K562 (cell line): ENCODE data around the gene SHH. TPM values are rescaled to one million over a fixed set of nuclear protein-coding genes. Genes with fewer than 3 reads are reported as not detected.

Source experiments
- ATAC-seq: fragments of 200-7000 bp; cut with Tn5 transposase; 3 replicates; pipeline ENCODE4 v1.9.1; 2020; ENCODE audit warnings: moderate library complexity
- BruUV-seq: library from RNA; stranded (reverse); fragments of 400-500 nt; replicated peaks from 2 replicates; lab custom pipeline; 2021; lab: Mats Ljungman, UMichigan
- CTCF ChIA-PET: fragments of 300-600 bp; formaldehyde crosslinking; extraction: SDS; loops from one replicate; lab custom pipeline; 2021; ENCODE audit warnings: low intra/inter-chr PET ratio; lab: Yijun Ruan, JAX
- POLR2A ChIA-PET: fragments of 300-600, 350-650 bp; sonication (Branson Sonifier 250); formaldehyde crosslinking; extraction: SDS; loops from one replicate; lab custom pipeline; 2021; ENCODE audit warnings: antibody characterized with exemption, inconsistent platforms; lab: Yijun Ruan, JAX
- DNase-seq, 4 experiments: peaks; one replicate each; pipeline versions ENCODE4 v3.0.0 to v3.0.0-alpha.2; 2011 to 2018; ENCODE audit warnings: low spot score in 3 of 4, mixed read lengths in 3 of 4; ENCODE audit errors: extremely low read depth in 1 of 4
- FAIRE-seq: peaks from 2 replicates; lab custom pipeline; 2011; peaks lifted over from hg19 to GRCh38; lab: Jason Lieb, UNC
- H2AFZ ChIP-seq: 2 replicates; pipeline ENCODE4 v1.6.0; 2011; ENCODE audit warnings: low read depth, low read length, control low read depth, inconsistent platforms
- H3K27ac ChIP-seq: fragments of 200-600 bp; 3 replicates; pipeline ENCODE4 v1.8.0; 2011; ENCODE audit warnings: low read depth, mild to moderate bottlenecking, control low read depth, inconsistent platforms, low read length, moderate library complexity, mixed read lengths; ENCODE audit errors: extremely low read depth
- H3K27me3 ChIP-seq, 2 experiments: fragments of 300-600 bp in 1 of 2; 2 replicates in 1 of 2; 3 replicates in 1 of 2; pipeline versions ENCODE4 v1.6.0 to v1.8.0; 2011; ENCODE audit warnings: inconsistent platforms in 2 of 2, low read length in 2 of 2, mild to moderate bottlenecking in 1 of 2, mixed read lengths in 1 of 2, moderate library complexity in 1 of 2; ENCODE audit not compliant: control insufficient read depth in 2 of 2, insufficient read depth in 2 of 2
- H3K36me3 ChIP-seq: fragments of 300-600 bp; 3 replicates; pipeline ENCODE4 v1.8.0; 2011; ENCODE audit warnings: mild to moderate bottlenecking, low read length, inconsistent platforms; ENCODE audit not compliant: control insufficient read depth, insufficient read depth
- H3K4me1 ChIP-seq, 2 experiments: fragments of 200-600 bp in 1 of 2; replicated peaks in 1 of 2; 2 replicates in 1 of 2; 3 replicates in 1 of 2; pipeline versions ENCODE4 v1.5.1 to v1.8.0; 2011; ENCODE audit warnings: inconsistent platforms in 2 of 2, low read length in 2 of 2, mild to moderate bottlenecking in 1 of 2, mixed read lengths in 1 of 2, moderate library complexity in 1 of 2; ENCODE audit not compliant: control insufficient read depth in 2 of 2, insufficient read depth in 2 of 2
- H3K4me2 ChIP-seq: 2 replicates; pipeline ENCODE4 v1.6.1; 2011; ENCODE audit warnings: low read length, control low read depth, inconsistent platforms, mixed read lengths; ENCODE audit not compliant: insufficient read depth
- H3K4me3 ChIP-seq: fragments of 200-600 bp; sonication (generic), shearing (Covaris generic); 2 replicates; pipeline ENCODE4 v1.5.1; 2016; ENCODE audit warnings: control low read depth, inconsistent platforms
- H3K79me2 ChIP-seq: fragments of 200-600 bp; 3 replicates; pipeline ENCODE4 v1.8.0; 2011; ENCODE audit warnings: low read length, inconsistent platforms; ENCODE audit not compliant: control insufficient read depth, insufficient read depth
- H3K9ac ChIP-seq, 2 experiments: 2 replicates each; pipeline versions ENCODE4 v1.6.0 to v1.6.1; 2011; ENCODE audit warnings: low read depth in 2 of 2, low read length in 2 of 2, control low read depth in 1 of 2, inconsistent platforms in 1 of 2, mild to moderate bottlenecking in 1 of 2, mixed read lengths in 1 of 2; ENCODE audit not compliant: insufficient read depth in 1 of 2
- H3K9me1 ChIP-seq: one replicate; pipeline ENCODE4 v1.6.0; 2011; ENCODE audit warnings: inconsistent platforms, mild to moderate bottlenecking, low read length, moderate library complexity; ENCODE audit not compliant: control insufficient read depth, insufficient read depth
- H3K9me3 ChIP-seq: replicated peaks from 2 replicates; pipeline ENCODE4 v1.5.1; 2011; ENCODE audit warnings: low read depth, low read length, inconsistent platforms; ENCODE audit not compliant: control insufficient read depth, insufficient read depth
- H4K20me1 ChIP-seq: replicated peaks from 2 replicates; pipeline ENCODE4 v1.6.1; 2011; ENCODE audit warnings: low read length, inconsistent platforms, mixed read lengths; ENCODE audit not compliant: control insufficient read depth, insufficient read depth
- CBX2 ChIP-seq: fragments of 200-600 bp; sonication (generic); IDR thresholded peaks from one replicate; pipeline ENCODE4 v1.6.1; 2012; ENCODE audit warnings: mild to moderate bottlenecking, low read length, inconsistent platforms; ENCODE audit not compliant: insufficient read depth, poor library complexity, severe bottlenecking
- CEBPG ChIP-seq, 3 experiments: fragments of 200-800 bp in 1 of 3; sonication (Bioruptor generic) in 1 of 3; sonication (generic) in 1 of 3; formaldehyde crosslinking in 1 of 3; IDR thresholded peaks in 2 of 3; conservative IDR thresholded peaks in 1 of 3; 2 replicates each; pipeline versions ENCODE4 v1.6.1 to v1.8.0; 2016 to 2022; ENCODE audit warnings: missing compliant biosample characterization in 2 of 3, missing genetic modification characterization in 2 of 3, mild to moderate bottlenecking in 1 of 3, missing genetic modification reagents in 1 of 3
- FOXA3 ChIP-seq, 2 experiments: fragments of 450-650 bp in 1 of 2; sonication (generic) in 1 of 2; formaldehyde crosslinking; IDR thresholded peaks in 1 of 2; conservative IDR thresholded peaks in 1 of 2; 2 replicates each; pipeline versions ENCODE4 v1.4.0 to v1.8.0; 2020 to 2022; ENCODE audit warnings: mild to moderate bottlenecking in 2 of 2, missing genetic modification reagents in 1 of 2
- FOXK2 ChIP-seq, 2 experiments: fragments of 450-650 bp; IDR thresholded peaks in 1 of 2; conservative IDR thresholded peaks in 1 of 2; 2 replicates each; pipeline ENCODE4 v1.6.1; 2016; ENCODE audit warnings: low read depth in 2 of 2, mild to moderate bottlenecking in 1 of 2
- GABPB2 ChIP-seq: fragments of 250-450 bp; sonication (Bioruptor Pico); conservative IDR thresholded peaks from 2 replicates; pipeline ENCODE4 v1.5.1; 2021; ENCODE audit warnings: mild to moderate bottlenecking
- HDAC2 ChIP-seq: fragments of 450-650 bp; IDR thresholded peaks from 2 replicates; pipeline ENCODE4 v1.6.1; 2016; ENCODE audit warnings: mild to moderate bottlenecking
- ILK ChIP-seq: fragments of 450-650 bp; IDR thresholded peaks from 2 replicates; pipeline ENCODE4 v1.6.1; 2016; ENCODE audit warnings: missing genetic modification characterization, low read depth, mild to moderate bottlenecking, missing compliant biosample characterization, moderate library complexity, borderline replicate concordance
- LEF1 ChIP-seq: fragments of 450-650 bp; IDR thresholded peaks from 2 replicates; pipeline ENCODE4 v1.6.1; 2016; ENCODE audit warnings: mild to moderate bottlenecking
- MTF1 ChIP-seq: fragments of 250-450 bp; sonication (Bioruptor Pico); IDR thresholded peaks from 2 replicates; pipeline ENCODE4 v1.9.0; 2021; ENCODE audit warnings: moderate library complexity, mild to moderate bottlenecking, inconsistent platforms, borderline replicate concordance
- NRF1 ChIP-seq, 2 experiments: fragments of 450-650 bp; IDR thresholded peaks in 1 of 2; conservative IDR thresholded peaks in 1 of 2; 2 replicates each; pipeline ENCODE4 v1.6.1; 2014; ENCODE audit warnings: mild to moderate bottlenecking in 2 of 2
- POLR2G ChIP-seq: fragments of 200-400 bp; formaldehyde crosslinking; IDR thresholded peaks from 2 replicates; pipeline ENCODE4 v1.6.1; 2017; ENCODE audit warnings: low read depth, mild to moderate bottlenecking, antibody characterized with exemption, low read length, moderate library complexity
- POLR3A ChIP-seq: IDR thresholded peaks from 2 replicates; pipeline ENCODE4 v1.6.1; 2011; ENCODE audit warnings: borderline replicate concordance, mild to moderate bottlenecking, moderate library complexity; ENCODE audit not compliant: insufficient read length, insufficient read depth; ENCODE audit errors: extremely low read depth
- PTBP1 ChIP-seq: fragments of 200-400 bp; formaldehyde crosslinking; IDR thresholded peaks from 2 replicates; pipeline ENCODE4 v1.6.1; 2017; ENCODE audit warnings: low read depth, low read length
- SAFB ChIP-seq: fragments of 200-400 bp; formaldehyde crosslinking; IDR thresholded peaks from 2 replicates; pipeline ENCODE4 v1.6.1; 2017; ENCODE audit warnings: low read depth, low read length, borderline replicate concordance
- SREBF1 ChIP-seq: fragments of 150-350 bp; IDR thresholded peaks from 2 replicates; pipeline ENCODE4 v1.6.1; 2014; ENCODE audit warnings: antibody characterized with exemption, low read depth, low read length, borderline replicate concordance
- SRF ChIP-seq, 2 experiments: fragments of 250-450, 450-650 bp in 1 of 2; sonication (Bioruptor Pico) in 1 of 2; sonication (generic) in 1 of 2; formaldehyde crosslinking; IDR thresholded peaks; 2 replicates each; pipeline versions ENCODE4 v1.5.0 to v1.5.1; 2020 to 2022; ENCODE audit warnings: mild to moderate bottlenecking in 1 of 2, missing genetic modification reagents in 1 of 2
- ZFP1 ChIP-seq: fragments of 450-650 bp; formaldehyde crosslinking; IDR thresholded peaks from 2 replicates; pipeline ENCODE4 v1.4.0; 2020; ENCODE audit warnings: mild to moderate bottlenecking, mixed read lengths
- ZNF24 ChIP-seq: fragments of 450-650 bp; IDR thresholded peaks from 2 replicates; pipeline ENCODE4 v1.6.1; 2016
- ZNF586 ChIP-seq: fragments of 450-650 bp; formaldehyde crosslinking; conservative IDR thresholded peaks from 2 replicates; pipeline ENCODE4 v1.4.0; 2020; ENCODE audit warnings: mild to moderate bottlenecking, moderate library complexity
- ZNF764 ChIP-seq: fragments of 250-450 bp; sonication (Bioruptor Pico); IDR thresholded peaks from 2 replicates; pipeline ENCODE4 v1.4.0; 2020; ENCODE audit warnings: low read depth, mild to moderate bottlenecking, moderate library complexity
- ZSCAN29 ChIP-seq: fragments of 450-650 bp; IDR thresholded peaks from 2 replicates; pipeline ENCODE4 v1.6.1; 2017
- WGBS: fragments of 100-300 bp; shearing (Covaris generic); methylation state at CpG from one replicate; pipeline ENCODE4 v1.1.6; 2016; ENCODE audit warnings: low coverage, mixed read lengths; ENCODE audit not compliant: insufficient coverage; ENCODE audit errors: missing lambda C conversion rate; 5-methylcytosine and 5-hydroxymethylcytosine counted together
- in situ Hi-C: fragments of 300-500 bp; cut with MboI; formaldehyde crosslinking; loops from 4 replicates; pipeline ENCODE4 v1.15.0; 2018; ENCODE audit warnings: inconsistent platforms, mixed read lengths
- intact Hi-C: fragments of 100-400 bp; cut with micrococcal nuclease; formaldehyde crosslinking; loops from 2 replicates; pipeline ENCODE4 v1.14.2; 2022
- polyA plus RNA-seq, 8 experiments: library from polyadenylated mRNA; depleted of rRNA in 4 of 8; stranded (reverse) in 5 of 8; unstranded in 3 of 8; fragments of >200 nt; fragmentation: Nextera tagmentation in 2 of 8; fragmentation: Illumina TruSeq in 1 of 8; extraction: Ambion mirVana in 2 of 8; extraction: Trizol in 1 of 8; gene quantifications; 2 replicates each; pipeline versions ENCODE4 v1.2.1 to v1.2.3, GENCODE V29; 2011 to 2014; ENCODE audit warnings: inconsistent platforms in 1 of 8, missing spikeins in 1 of 8
- total RNA-seq, 7 experiments: library from RNA; depleted of rRNA in 6 of 7; stranded (reverse); fragments of >200 nt in 6 of 7; fragmentation: Illumina TruSeq in 2 of 7; extraction: Trizol in 2 of 7; gene quantifications; 2 replicates each; pipeline versions ENCODE4 v1.2.1 to v1.2.3, GENCODE V29; 2011 to 2021; ENCODE audit warnings: low replicate concordance in 1 of 7
- TF ChIP-seq, protein P1 (sequence below): fragments of 450-650 bp; formaldehyde crosslinking; IDR thresholded peaks from 2 replicates; pipeline ENCODE4 v1.4.0; 2022; ENCODE audit warnings: missing genetic modification characterization

The SHH gene
- total and polyA plus RNA-seq, 9 of the 15 experiments (the other 6 are each of a cell fraction or from before 2014, with no cell fraction given) = 0.09 TPM; not detected in 8

DNA sequence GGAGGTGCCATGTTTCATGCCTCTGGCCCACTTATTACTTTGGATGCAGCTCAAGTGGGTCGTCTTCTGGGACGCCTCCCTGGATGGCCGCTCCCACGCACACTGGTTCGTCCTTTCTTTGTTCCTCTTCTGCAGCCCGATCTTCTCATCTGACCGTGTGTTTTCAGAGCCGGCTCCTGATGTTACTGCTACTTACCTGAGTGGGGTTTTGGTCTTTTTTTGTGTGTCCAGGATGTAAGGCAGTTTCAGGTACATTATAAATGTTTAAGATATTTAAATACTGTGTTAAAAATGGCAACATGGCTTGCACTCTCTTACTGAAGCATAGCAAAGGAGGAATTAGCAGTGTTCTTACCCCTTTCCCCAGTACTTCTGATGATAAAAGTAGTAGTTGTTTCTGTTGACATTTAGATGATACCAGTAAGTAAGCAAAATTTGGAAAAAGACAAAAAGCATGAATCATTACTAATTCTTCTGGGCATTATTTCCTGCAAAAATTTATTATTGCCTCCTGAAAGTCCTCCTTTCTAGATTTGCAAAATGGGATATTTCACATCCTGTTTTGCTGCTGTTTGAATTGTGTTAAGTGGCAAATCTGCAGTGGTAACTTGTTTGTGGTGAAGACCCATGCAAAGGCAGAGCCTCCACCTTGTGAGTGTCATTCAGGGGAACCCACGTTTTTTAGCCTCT is 59.4 kb downstream of the SHH start (continued):
- TF ChIP-seq CEBPG (CRISPR knock-in tag; IDR thresholded peaks at IDR 0.05) (no peak), CEBPG (tag; conservative IDR thresholded peaks at IDR 0.05 in 1 of 2, IDR thresholded peaks at IDR 0.05 in 1 of 2) (no peak), MTF1 (CRISPR knock-in tag) (no peak), ZSCAN29 (no peak), PTBP1 (no peak), ZFP1 (CRISPR knock-in tag) (no peak), SRF (CRISPR knock-in tag; IDR thresholded peaks at IDR 0.05) (no peak), ZNF586 (no peak), GABPB2 (CRISPR knock-in tag) (no peak), SREBF1 (no peak), FOXK2 (conservative IDR thresholded peaks at IDR 0.05 in 1 of 2, IDR thresholded peaks at IDR 0.05 in 1 of 2; ENCODE audit: low read depth in 2 of 2) (no peak)
- TF ChIP-seq, all 486 proteins: peak for 0

DNA sequence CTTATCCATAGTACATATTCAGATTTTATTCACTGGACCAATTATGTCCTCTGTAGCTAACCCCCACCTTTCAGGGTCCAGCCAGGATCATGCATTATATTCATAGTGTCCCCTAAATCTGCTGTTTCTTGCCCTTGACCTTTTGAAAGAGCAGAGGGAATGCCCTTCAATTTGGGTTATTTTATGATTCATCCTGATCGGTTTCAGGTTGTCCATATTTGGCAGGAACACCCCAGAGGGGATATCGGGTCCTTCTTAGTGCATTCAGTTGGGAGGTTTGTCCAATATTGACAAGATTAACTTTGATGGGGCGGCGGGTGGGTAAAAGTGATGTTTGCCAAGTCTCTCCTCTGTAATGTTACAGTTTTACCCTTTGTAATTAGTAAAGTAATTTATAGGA is 60.9 kb downstream of the SHH start:
- no peak for FAIRE-seq
- Histone ChIP-seq H3K4me2 (no peak overlapping the region), H3K9me3 (peaks cover 1% of the 10 kb centered on the region), H3K36me3 (peaks cover 88% of the 10 kb centered on the region), H3K9me1 (no peaks in the 10 kb centered on the region), H4K20me1 (peaks cover 4% of the 10 kb centered on the region; the same call in 1 of the 2 replicates), H3K4me3 (no peak overlapping the region), H3K9ac (no peak overlapping the region), H3K27ac (no peak overlapping the region), H3K79me2 (peaks cover 100% of the 10 kb centered on the region), H2AFZ (no peak overlapping the region), H3K27me3 (no peaks in the 10 kb centered on the region), H3K4me1 (no peaks in the 10 kb centered on the region)
- WGBS = 95% methylated on average over 4 of the region's 4 CpGs
- no TSS peak for BruUV-seq
- intact Hi-C loops = no loop called here
- in situ Hi-C loops = loop anchor here (25.0 kb wide), 1 partner anchor 364 kb away; no protein-coding TSS in a partner anchor
- no peak for ATAC-seq
- CTCF ChIA-PET = no interaction called here
- POLR2A ChIA-PET = no interaction called here
- no peak for DNase-seq
- TF ChIP-seq FOXA3 (CRISPR knock-in tag; conservative IDR thresholded peaks at IDR 0.05 in 1 of 2, IDR thresholded peaks at IDR 0.05 in 1 of 2) (no peak), SAFB (no peak), NRF1 (conservative IDR thresholded peaks at IDR 0.05 in 1 of 2, IDR thresholded peaks at IDR 0.05 in 1 of 2) (no peak), HDAC2 (no peak), ZNF24 (no peak), ZNF764 (CRISPR knock-in tag) (no peak), POLR2G (no peak), ILK (tag) (no peak), POLR3A (no peak), LEF1 (no peak), CBX2 (no peak)
- TF ChIP-seq, protein P1, sequence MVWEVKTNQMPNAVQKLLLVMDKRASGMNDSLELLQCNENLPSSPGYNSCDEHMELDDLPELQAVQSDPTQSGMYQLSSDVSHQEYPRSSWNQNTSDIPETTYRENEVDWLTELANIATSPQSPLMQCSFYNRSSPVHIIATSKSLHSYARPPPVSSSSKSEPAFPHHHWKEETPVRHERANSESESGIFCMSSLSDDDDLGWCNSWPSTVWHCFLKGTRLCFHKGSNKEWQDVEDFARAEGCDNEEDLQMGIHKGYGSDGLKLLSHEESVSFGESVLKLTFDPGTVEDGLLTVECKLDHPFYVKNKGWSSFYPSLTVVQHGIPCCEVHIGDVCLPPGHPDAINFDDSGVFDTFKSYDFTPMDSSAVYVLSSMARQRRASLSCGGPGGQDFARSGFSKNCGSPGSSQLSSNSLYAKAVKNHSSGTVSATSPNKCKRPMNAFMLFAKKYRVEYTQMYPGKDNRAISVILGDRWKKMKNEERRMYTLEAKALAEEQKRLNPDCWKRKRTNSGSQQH = no peak
